ENCODE measurements around the gene PHOX2B. TPM values are rescaled to one million over a fixed set of nuclear protein-coding genes. Genes with fewer than 3 reads are reported as not detected.
"Not testable (repeated sequence)": the region's sequence is repeated elsewhere in the genome, so short reads cannot be mapped to it uniquely, and the experiment has no call there.

PHOX2B gene
- total RNA-seq, 1 donor = not detected

GRCh38 chr4:41713768-41714167 lies 34.8 kb downstream of the PHOX2B start:
- TF ChIP-seq, protein P1, sequence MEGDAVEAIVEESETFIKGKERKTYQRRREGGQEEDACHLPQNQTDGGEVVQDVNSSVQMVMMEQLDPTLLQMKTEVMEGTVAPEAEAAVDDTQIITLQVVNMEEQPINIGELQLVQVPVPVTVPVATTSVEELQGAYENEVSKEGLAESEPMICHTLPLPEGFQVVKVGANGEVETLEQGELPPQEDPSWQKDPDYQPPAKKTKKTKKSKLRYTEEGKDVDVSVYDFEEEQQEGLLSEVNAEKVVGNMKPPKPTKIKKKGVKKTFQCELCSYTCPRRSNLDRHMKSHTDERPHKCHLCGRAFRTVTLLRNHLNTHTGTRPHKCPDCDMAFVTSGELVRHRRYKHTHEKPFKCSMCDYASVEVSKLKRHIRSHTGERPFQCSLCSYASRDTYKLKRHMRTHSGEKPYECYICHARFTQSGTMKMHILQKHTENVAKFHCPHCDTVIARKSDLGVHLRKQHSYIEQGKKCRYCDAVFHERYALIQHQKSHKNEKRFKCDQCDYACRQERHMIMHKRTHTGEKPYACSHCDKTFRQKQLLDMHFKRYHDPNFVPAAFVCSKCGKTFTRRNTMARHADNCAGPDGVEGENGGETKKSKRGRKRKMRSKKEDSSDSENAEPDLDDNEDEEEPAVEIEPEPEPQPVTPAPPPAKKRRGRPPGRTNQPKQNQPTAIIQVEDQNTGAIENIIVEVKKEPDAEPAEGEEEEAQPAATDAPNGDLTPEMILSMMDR (IDR thresholded peaks at IDR 0.05; ENCODE audit: insufficient read depth, low read length) = no peak
- DNase-seq (ENCODE audit: low read depth) = no peak
- no peak overlapping the region for H3K4me3 ChIP-seq (ENCODE audit: low read depth, low read length)

DNA sequence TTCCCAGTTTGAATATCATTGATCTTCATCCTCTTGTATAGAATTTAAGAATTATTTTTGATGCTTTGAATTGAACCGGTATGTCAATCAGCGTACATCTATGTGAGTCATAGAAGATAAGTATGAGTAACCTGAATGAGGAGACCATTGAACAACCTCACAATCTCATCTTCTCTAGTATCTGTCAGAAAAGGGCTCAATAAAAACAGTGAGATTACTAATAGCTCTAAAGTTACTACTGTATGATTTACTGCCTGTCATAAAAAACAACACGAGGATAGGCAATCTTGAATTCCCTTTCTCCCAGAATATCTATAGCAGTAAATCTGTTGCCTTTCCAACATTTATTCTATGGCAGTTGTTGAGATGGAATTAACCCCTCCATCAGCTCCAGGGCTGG lies 36.1 kb downstream of the PHOX2B start:
- no peak for DNase-seq (ENCODE audit: low read depth)
- TF ChIP-seq, protein P1 (IDR thresholded peaks at IDR 0.05; ENCODE audit: insufficient read depth, low read length) = no peak
- H3K4me3 ChIP-seq (ENCODE audit: low read depth, low read length) = no peak overlapping the region

- not testable (repeated sequence) for DNase-seq (ENCODE audit: low read depth)
These were observed 36.9 kb downstream of the PHOX2B start for GRCh38 chr4:41711654-41712053.

DNA sequence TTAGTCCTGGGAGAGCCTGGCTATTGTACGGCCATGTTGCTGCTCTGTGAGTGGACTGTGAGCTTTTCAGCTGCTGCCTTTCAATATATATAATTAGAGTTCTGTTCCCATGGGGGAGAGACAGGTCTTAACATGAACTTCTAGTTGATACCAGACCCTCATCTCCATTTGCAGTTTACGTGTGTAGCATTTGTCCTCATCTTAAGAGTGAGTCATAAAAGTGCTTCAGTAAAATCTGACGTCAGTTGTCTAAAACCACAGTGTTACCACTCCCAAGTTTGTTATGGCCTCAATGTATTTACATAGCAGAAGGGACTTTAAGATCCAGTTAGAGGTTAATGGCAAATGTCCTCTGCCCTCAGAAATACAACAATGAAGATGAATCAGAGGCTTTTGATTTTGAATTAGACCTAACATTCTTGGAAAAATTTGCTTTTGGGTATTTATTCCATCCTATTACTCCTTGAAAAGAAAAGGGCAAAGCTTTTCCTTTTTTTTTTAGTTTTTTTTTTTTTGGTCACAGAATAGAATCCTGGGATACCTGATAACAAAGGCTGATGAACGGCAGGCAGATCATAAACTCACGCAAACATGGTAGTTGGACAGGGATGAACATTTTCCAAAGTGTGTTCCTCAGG lies 38.6 kb downstream of the PHOX2B start:
- no peak overlapping the region for H3K4me3 ChIP-seq (ENCODE audit: low read depth, low read length)
- TF ChIP-seq, protein P1 (IDR thresholded peaks at IDR 0.05; ENCODE audit: insufficient read depth, low read length) = no peak
- peak; percentile 26 for DNase-seq (ENCODE audit: low read depth)

More at GRCh38 chr4:41711654-41712053, 36.9 kb downstream of the PHOX2B start:
- H3K4me3 ChIP-seq (ENCODE audit: low read depth, low read length) = not testable (repeated sequence)

- H3K4me3 ChIP-seq (ENCODE audit: low read depth, low read length) = no peak overlapping the region
- TF ChIP-seq, protein P1 (IDR thresholded peaks at IDR 0.05; ENCODE audit: insufficient read depth, low read length) = no peak
- no peak for DNase-seq (ENCODE audit: low read depth)
These were observed 44.7 kb downstream of the PHOX2B start for GRCh38 chr4:41703785-41704184.

DNA sequence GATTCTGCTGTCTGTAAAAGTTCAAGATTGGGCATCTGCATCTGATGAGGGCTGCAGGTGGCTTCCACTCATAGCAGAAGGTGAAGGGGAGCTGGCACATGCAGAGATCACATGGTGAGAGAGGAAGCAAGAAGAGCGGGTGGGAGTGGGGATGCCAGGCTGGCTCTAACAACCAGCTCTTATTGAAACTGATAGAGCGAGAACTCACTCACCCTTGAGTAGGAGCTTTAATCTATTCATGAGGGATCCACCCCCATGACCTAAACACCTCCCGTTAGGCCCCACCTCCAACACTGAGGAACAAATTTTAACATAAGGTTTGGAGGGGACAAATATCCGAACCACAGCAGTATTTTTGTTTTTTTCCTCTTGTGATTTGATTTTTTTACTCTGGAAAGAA lies 45.8 kb downstream of the PHOX2B start:
- H3K4me3 ChIP-seq (ENCODE audit: low read depth, low read length) = no peak overlapping the region
- DNase-seq (ENCODE audit: low read depth) = no peak
- TF ChIP-seq, protein P1 (IDR thresholded peaks at IDR 0.05; ENCODE audit: insufficient read depth, low read length) = no peak

DNA sequence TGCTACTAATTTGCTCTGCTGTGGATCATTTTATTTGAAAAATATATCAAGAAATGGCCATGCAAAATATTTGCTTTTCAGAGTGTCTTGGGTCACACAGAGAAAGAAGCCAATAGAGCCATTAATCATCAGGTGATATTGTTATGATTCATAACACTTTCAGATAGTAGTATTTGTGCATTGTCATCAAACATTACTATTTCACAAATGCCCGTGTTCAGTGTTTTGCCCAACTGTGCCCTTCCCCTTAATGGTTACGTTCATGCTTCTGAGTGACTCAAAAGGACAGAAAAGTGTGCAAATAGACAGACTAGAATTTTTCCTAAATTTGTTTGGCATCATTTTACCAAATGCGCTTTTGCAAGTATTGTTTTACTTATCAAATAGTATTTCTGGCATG lies 46.5 kb downstream of the PHOX2B start:
- H3K4me3 ChIP-seq (ENCODE audit: low read depth, low read length) = no peak overlapping the region
- TF ChIP-seq, protein P1 (IDR thresholded peaks at IDR 0.05; ENCODE audit: insufficient read depth, low read length) = no peak
- no peak for DNase-seq (ENCODE audit: low read depth)

Measured in fibroblast of the aortic adventitia (primary cell).